ENCODE results near the gene IZUMO1.
A peak's percentile ranks its signal among the peaks of the same experiment; 100 is the strongest.

Gene IZUMO1

DNA sequence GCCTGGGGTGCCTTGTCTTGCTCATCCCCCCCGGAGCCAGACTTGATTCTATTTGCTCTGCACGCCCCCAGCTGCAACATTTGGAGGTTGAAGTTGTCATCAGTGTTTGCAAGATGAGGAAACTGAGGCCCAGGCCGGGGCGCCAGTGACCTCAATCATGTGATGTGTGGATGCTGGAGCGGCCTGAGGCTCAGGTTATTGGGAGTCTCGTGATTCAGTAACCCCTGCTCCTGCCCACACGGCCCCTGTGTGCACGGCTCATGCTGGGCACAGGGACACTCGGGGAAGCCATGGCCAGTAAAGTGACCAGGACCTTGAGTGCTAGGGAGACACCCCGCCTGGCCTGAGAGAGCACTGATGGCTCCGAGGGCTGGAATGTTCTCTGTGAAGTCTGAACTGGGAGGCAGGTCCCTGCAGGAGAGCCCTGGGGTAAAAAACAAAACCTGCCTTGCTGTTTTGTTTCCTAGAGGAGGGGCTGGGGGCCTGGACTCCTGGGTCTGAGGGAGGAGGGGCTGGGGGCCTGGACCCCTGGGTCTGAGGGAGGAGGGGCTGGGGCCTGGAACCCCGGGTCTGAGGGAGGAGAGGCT, 10.5 kb upstream of the IZUMO1 start:
- no peak for DNase-seq (ENCODE audit: low read depth)

DNA sequence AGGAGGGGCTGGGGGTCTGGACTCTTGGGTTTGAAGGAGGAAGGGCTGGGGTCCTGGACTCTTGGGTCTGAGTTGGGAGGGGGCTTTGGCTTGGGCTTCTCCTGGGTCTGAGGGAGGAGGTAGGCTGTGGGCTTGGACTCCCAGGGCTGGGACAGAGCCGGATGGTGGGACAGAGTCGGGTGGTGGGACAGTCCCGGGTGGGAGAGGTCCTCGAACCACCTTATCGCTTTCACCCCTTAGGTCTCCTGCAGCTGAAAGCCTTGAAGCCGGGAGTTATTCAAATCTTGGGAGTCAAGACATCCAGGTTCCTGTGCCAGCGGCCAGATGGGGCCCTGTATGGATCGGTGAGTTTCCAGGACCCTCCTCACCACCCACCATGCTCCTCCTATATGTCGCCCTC, 10.0 kb upstream of the IZUMO1 start:
- DNase-seq (ENCODE audit: low read depth): no peak

DNA sequence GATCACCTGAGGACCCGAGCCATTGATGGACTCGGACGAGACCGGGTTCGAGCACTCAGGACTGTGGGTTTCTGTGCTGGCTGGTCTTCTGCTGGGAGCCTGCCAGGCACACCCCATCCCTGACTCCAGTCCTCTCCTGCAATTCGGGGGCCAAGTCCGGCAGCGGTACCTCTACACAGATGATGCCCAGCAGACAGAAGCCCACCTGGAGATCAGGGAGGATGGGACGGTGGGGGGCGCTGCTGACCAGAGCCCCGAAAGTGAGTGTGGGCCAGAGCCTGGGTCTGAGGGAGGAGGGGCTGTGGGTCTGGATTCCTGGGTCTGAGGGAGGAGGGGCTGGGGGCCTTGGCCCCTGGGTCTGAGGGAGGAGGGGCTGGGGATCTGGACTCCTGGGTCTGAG, 9.5 kb upstream of the IZUMO1 start:
- no peak for DNase-seq (ENCODE audit: low read depth)

DNA sequence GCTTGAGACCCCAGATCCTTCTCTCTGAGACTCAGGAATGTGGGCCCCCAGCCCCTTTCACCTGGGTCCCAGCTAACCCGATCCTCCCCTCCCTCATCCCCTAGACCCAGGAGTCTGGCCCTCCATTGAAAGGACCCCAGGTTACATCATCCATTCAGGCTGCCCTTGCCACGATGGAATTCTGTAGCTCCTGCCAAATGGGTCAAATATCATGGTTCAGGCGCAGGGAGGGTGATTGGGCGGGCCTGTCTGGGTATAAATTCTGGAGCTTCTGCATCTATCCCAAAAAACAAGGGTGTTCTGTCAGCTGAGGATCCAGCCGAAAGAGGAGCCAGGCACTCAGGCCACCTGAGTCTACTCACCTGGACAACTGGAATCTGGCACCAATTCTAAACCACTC, 9.1 kb upstream of the IZUMO1 start:
- no peak for DNase-seq (ENCODE audit: low read depth)

DNA sequence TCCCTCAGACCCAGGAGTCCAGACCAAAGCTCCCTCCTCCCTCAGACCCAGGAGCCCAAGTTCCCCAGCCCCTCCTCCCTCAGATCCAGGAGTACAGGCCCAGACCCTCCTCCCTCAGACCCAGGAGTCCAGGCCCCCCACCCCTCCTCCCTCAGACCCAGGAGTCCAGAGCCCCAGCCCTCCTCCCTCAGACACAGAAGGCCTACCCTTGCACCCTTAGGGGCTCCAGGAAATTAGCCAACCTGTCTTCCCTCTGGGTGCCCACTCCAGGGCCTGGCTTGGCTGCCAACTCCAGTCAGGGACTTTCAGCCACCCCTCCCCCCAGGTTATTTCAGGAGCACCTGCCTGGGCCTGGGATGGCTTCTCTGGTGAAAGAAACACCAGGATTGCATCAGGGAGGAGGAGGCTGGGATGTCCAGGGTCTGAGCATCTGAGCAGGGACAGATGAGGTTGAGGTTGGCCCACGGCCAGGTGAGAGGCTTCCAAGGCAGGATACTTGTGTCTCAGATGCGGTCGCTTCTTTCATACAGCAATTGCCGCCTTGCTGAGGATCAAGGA, 8.5 kb upstream of the IZUMO1 start, which contains the start of gene FGF21:
FGF21 (plus strand) TSS at position 441 of the 558 bp plus-strand sequence. CDS start 713 bp downstream, outside the sequence.
- DNase-seq (ENCODE audit: low read depth): no peak

DNA sequence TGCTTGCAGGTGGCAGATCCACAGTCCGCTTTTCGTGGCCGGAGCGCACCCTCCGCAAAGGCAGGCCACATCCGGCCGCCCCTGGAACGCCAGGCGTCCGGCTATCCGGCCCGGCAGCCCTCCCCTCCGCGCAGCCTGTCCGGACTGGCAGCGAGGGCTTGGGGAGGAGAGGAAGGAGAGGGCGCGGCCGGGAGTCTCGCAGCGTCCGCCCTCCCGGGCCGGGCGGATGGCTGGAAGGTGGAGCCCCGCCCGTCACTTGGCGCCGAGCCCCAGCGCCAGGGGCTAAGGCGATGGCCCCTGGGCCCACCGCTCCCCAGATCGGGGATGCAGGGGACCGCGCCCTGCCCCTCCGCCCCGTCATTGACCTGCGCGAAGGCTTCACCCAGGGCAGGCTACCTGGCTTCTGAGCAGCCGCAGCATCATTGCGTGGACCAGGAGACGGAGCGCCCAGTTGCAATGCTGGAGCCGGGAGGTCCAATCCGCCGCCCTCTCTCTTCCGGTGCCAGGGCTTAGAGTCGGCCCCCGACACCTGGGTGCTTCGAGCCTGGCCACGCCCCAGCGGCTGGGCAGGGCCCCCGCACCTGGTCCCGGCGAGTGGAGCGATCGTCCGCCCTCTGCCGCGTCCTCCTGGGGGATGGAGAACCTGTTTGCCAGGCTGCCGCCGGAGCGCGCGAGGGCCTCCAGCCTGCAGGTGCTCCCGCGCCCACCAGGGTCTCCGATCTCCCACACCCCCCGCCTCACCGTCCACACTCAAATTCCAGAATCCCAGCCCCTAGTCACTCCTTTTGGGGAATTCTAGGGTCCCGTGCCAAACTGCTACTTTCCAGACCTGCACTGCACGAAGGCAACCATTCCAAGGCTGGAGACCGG, 6.0 kb upstream of the IZUMO1 start, which contains the start of gene FUT1:
FUT1 (minus strand) TSS at position 146 of the 870 bp plus-strand sequence. CDS start 1,360 bp downstream, outside the sequence.
- no peak for DNase-seq (ENCODE audit: low read depth)

DNA sequence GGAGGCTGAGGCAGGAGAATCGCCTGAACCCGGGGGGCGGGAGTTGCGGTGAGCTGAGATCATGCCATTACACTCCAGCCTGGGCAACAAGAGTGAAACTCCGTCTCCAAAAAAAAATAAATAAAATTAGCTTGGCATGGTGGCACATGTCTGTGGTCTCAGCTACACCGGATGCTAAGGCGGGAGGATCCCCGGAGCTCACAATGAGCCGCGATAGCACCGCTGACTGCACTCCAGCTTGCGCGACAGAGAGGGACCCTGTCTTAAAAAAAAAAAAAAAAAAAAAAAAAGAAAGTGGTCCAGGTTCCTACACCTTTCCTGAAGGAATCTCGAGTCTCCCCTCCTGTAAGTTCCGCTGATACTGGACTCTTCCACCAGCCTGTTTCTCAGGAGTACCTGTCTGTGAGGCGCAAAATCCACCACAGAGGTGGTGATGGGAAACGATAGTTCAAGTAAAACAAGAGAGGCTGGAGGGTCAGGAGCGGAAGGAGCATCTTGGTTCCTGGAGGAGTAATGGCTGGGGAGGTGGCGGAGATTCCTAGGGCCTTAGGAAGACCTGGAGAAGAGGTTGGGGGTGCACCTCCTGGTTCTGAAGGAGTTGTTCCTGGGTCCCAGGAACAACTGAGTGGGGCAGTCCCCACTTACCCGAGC, 5.3 kb upstream of the IZUMO1 start:
- no peak for DNase-seq (ENCODE audit: low read depth)

DNA sequence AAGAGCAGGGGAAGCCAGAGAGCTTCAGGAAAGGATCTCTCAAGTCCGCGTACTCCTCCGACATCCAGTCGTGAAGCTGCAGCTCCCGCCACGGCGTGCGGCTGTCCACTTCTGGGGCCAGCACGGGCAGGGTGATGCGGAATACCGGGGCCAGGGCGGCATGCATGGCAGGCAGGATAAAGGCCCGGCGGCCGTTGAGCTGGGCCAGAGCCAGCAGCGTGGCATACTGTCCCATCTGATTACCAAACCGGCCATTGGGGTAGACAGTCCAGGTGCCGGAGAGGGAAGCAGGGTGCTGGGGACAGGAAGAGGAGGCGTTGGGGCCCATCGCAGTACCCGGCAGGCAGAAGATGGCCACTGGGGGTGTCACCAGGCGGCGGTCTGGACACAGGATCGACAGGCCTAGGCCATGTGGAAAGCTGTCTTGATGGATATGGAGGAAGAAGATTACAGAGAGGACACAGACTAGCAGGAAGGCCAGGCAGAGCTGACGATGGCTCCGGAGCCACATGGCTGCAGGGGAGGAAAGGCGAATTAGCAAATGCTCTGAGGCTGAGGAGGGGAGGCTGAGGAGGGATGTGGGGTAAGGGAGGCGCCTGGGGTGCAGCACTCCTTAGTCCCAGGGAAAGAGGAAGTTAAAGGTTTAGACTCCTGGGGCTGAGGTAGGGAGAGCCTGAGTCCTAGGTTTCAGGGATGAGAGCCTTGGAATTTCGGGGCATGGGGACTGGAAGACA, 4.2 kb upstream of the IZUMO1 start:
- no peak for DNase-seq (ENCODE audit: low read depth)

DNA sequence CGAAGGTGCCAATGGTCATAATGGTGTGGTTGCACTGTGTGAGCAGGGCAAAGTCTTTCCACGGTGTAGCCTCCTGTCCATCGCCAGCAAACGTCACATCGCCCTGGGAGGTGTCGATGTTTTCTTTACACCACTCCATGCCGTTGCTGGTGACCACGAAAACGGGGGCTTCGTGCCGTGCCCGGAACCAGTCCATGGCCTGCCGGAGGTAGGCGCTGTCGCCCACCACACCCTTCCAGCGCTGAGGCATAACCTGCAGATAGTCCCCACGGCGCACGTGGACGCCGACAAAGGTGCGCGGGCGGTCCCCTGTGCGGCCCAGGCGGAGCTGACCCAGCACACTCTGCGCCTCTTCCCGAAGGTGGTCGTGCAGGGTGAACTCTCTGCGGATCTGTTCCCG, 3.6 kb upstream of the IZUMO1 start:
- DNase-seq (ENCODE audit: low read depth): no peak

DNA sequence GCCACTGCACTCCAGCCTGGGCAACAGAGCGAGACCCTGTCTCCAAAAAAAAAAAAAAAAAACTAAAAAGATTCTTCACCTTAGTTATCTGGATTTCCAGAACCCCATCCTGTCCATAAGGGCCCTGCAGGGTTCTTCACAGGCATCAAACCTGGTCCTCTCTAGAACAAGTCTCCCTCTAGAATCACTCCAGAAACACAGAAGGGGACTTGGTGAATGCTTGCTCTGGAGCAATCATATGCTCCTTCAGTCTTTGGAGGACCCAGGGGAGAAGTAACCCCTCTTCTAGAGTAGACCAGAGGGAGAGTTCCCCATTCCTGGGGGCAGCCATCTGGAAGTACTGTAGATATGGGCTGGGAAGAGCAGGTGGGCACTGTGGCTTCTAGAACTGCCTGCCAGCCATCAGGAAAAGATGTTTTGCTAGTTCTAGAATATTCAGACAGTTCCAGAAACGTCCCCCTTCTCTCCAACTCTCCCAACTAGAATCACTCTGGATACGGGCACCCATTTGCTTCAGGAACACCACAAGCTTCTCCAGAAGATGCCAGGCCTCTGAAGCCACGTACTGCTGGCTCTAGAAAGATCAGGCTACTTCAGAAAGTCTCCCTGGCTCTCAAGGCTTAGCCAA, 3.0 kb upstream of the IZUMO1 start:
- DNase-seq (ENCODE audit: low read depth): no peak

DNA sequence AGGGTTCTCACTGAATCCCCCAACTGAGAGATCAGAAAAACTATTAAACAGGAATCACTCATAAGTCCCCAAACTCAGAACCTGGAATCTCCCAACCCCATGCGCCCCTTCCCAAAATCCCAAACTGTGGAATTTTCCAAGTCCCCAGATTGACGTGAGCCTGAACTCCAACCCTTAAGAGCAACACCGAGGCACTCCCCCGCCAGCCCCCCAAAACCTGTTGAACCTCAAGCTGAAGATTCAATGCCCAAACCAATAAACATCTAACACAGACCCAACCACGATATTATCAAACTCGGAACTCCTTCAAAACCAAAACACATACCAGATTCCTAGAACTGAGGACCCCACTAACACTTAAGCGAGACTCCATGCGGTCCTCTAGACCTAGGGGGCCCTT, 599 bp downstream of the IZUMO1 start:
- DNase-seq (ENCODE audit: low read depth): no peak

DNA sequence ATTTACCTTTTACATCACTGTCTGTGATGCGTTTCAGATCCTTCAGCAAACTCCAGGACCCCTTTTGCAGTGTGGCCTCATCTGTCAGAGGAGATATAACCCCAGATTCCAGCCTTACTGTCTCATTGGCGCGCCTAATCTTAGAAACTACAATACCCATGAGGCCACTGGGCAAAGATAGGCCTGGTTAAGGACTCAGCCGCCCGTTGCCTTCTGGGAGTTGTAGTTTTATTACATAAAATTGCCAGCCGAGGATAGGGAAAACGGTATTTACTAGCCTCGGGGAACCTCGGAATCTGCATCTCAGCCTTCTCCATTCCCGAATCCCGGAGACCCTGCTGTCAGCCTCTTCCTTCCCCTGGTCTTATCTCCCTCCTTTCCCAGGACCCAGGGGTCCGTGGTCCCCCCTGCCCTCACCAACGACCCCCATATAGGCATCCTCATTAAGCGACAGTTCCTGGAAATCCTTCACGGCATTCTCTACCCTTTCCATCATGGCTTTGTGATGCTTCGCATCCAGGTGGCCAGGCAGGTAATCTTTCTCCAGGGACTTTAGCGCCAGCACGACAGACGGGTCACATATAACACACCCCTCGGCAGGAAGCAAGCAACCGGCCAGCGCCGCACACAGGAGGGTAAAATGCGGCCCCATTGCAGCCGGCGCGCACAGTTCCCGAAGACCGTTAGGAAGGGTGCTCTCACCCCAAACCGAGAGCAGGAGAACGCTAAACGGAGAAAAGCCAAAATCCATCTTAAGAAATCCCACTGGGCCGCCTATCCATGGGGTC, 1.3 kb downstream of the IZUMO1 start:
- no peak for DNase-seq (ENCODE audit: low read depth)

DNA sequence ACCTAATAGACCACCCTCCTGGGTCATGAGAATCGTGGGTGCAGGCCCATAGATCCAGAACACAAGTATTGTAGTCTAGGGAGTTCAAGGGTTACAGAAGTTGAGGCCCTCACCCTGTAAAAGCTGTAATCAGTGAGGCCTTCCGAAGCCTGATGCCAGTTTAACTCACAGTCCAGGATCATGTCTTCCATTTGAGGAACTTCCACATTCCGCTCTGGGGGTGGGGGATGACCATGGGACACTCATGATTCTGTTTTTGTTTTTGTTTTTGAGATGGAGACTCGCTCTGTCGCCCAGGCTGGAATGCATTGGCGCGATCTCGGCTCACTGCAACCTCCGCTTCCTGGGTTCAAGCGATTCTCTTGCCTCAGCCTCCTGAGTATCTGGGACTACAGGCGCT, 4.6 kb downstream of the IZUMO1 start:
- DNase-seq (ENCODE audit: low read depth): no peak

DNA sequence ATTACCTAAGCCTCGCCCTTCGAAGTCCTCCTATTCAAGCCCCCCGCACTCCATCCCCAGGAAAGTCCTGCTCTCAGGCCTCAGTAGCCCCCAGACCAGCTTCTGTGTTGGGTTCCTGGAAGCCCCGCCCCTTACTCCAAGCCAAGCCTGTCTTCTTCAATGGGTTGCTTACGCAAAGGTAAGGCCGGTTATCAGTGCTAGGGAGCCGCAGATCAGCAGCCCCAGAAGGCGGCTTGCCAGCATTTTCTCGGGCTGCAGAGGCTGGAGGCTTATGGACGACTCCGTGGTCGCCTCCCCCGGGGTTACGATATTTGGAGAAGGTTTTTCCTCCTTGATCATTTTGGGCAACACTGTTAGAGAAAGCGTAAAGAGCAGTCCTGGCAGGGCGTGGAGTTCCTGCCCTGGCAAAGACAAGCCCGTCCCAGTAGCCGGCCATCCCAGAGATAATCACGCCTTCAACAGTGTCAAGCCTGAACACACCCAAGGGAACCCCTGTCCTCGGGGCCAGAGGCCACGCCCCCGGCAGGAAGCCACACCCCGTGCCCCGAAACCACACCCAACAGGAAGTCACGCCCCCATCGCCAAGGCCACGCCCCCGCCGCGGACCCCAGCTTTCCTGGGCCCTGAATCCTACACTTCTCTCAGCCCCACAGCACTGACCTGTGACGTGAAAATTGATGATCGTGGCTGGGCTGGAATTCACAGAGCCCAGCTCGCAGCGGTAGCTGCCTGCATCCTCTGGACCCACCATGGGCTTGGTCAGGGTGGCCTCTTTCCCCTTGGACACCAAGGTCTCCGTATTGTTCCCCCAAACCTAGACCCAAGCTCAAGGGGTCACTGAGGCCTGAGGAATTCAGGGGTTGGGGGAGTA, 5.3 kb downstream of the IZUMO1 start:
- DNase-seq (ENCODE audit: low read depth): no peak

DNA sequence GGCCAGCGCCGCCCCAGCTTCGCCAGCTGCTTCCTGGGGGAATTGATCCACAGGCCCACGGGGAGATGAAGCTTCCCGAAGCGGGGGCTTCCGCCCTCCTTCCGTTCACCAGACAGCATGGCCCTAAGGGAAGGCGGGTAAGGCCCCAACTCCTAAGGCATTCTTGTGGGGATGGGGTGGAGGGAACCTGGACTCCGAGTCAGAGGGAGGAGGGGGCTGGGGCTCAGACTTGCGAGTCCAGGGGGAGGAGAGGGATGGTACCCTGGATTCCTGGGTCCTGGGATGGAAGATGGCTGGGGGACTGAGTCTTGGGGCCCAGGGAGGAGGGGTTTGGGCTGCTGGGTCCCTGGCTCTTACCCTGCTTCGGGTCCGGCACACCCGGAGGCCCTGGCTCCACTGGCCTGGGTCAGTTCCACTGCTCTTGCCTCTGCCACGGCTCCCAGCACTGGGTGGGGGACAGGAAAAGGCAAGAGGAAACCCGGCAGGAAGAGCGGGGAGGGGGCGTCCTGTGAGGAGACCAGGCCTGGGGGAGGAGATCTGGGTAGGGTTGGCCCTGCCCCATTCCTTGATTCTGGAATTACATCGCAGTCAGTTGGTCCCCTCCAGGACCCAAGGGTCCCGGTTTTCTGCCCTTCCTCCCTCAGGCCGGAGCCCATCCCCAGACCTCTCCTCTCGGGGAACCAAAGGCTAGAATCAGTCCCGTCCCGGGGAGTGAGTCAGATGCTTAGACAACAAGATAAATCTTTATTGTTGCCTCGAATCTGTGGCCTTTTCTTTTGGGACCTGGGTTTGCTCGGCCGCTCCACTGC, 6.3 kb downstream of the IZUMO1 start, which contains the start of gene RASIP1:
RASIP1 (minus strand) TSS at position 447 of the 809 bp plus-strand sequence; CDS start at position 119, 328 bp downstream.
- DNase-seq (ENCODE audit: low read depth): no peak

DNA sequence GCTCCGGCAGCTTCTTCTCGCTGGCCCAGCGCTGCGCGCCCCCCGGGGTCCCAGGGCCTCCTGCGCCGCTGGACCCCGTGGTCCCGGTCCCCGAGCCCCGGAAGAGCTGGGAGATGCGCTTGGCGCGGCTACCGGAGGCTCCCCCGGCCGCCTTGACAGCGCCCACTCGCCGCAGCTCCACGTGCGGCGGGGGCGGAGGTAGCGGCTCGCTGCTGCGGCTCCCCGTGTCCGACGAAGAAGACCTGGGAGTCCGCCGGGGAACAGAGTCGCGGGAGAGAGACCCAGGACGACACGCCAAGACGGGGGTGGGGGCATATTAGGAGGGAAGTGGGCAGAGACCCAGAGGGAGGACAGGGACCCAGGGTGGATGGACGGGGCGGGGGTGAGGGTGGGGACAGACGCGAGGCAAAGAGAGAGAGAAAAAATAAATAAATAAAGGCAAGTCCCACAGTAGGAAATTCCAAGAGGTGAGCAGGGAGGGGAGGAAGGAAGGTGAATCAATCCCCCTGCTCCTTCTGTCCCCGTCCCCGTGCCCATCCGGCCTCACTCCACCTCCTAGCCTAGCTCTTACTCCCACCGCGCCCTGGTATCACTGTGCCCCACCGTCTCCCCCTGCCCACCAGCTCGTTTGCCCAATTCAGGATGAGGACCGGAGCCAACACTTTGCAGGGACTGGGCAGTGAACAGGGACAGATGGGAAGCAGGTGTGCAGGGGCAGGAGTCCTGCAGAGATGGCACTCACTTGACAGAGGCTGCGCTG, 7.1 kb downstream of the IZUMO1 start:
- DNase-seq (ENCODE audit: low read depth): no peak

DNA sequence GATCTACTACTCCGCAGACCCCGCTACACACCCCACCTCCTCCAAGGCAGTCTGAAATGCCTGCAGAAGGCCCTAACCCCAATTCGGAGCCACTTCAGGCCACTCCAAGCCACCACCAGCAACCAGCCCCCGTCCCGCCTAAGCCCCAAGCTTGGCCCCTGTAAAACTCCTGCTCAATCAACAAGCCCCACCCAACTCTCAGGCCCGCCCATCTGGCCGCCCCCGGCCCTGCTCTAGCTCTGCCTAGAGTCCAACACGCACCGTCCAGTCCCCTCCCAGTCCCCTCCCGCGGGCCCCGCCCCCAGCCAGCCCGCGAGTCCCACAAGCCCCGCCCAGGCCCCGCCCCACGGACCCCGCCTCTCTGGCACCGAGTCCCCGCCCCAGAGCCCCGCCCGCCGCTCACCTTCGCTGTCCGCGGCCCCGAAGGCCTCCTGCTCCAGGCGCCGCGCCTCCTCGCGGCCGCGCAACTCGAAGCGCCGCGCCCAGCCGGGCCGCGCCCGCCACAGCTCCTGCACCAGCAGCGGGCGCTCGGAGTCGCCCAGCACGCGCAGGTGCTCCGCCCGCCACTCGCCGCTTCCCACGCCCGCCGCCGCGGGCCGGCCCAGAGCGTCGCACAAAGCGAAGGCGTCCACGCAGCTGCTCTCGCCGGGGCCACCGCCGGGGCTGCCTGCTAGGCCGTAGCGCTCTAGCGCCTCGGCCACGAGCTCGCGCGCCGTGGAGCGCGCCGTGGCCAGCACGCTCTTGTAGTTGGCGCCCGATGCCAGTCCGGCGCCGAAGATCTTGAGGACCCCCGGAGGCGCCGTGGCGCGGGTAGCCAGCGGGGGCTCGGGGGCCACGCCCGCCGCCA, 7.9 kb downstream of the IZUMO1 start:
- peak; percentile 80 for DNase-seq (ENCODE audit: low read depth)

Measured in stimulated activated CD8-positive, alpha-beta memory T cell treated with anti-CD3 and anti-CD28 coated beads, Interleukin-15, amount 100 ng/mL, for 1 hour (primary cell).